ENCODE data around the gene CPNE5. TPM values are rescaled to one million over a fixed set of nuclear protein-coding genes. Genes with fewer than 3 reads are reported as not detected.
A peak's percentile ranks its signal among the peaks of the same experiment; 100 is the strongest.
"Not testable (repeated sequence)": the region's sequence is repeated elsewhere in the genome, so short reads cannot be mapped to it uniquely, and the experiment has no call there.

The CPNE5 gene
- total RNA-seq, 1 experiment from 2014 or later = not detected

GRCh38 chr6:36725581-36725980 is 113.7 kb downstream of the CPNE5 start:
- Mint-ChIP-seq H3K27me3 (ENCODE audit: insufficient read depth, unreplicated experiment) (no peaks in the 10 kb centered on the region), H3K4me3 (ENCODE audit: unreplicated experiment) (no peak overlapping the region), H3K36me3 (ENCODE audit: insufficient read depth, unreplicated experiment) (no peaks in the 10 kb centered on the region), H3K4me1 (ENCODE audit: low read depth, unreplicated experiment) (peaks cover 7% of the 10 kb centered on the region), H3K27ac (ENCODE audit: unreplicated experiment) (no peak overlapping the region), H3K9me3 (ENCODE audit: unreplicated experiment) (no peaks in the 10 kb centered on the region)
- Histone ChIP-seq H3K27me3 (replicated peaks; ENCODE audit: control insufficient read depth, insufficient read depth, low read length) (no peaks in the 10 kb centered on the region), H3K4me1 (no peaks in the 10 kb centered on the region), H3K4me3 (ENCODE audit: low read depth, low read length) (no peak overlapping the region), H3K9me3 (no peaks in the 10 kb centered on the region), H3K36me3 (ENCODE audit: control insufficient read depth, insufficient read depth, low read length) (no peaks in the 10 kb centered on the region)
- intact Hi-C loops (cut with micrococcal nuclease; ENCODE audit: unreplicated experiment) = loop anchor here (2.0 kb wide), 1 partner anchor 111 kb away; no protein-coding TSS in a partner anchor
- no TSS peak for BruUV-seq (replicated peaks)
- no peak for TF ChIP-seq CTCF (IDR thresholded peaks at IDR 0.05; ENCODE audit: insufficient read depth in 1 of 2, low read depth in 1 of 2, low read length in 1 of 2, severe bottlenecking in 1 of 2, unreplicated experiment in 1 of 2)
- DNase-seq = no peak
- POLR2A ChIA-PET = no interaction called here
- CTCF ChIA-PET = interaction anchor here (1.1 to 1.7 kb wide), 3 partner anchors 34 to 111 kb away, joined by 3 to 13 read pairs (median 3); no protein-coding TSS in a partner anchor

GRCh38 chr6:36724514-36725390 is 114.5 kb downstream of the CPNE5 start:
- Mint-ChIP-seq H3K27me3 (ENCODE audit: insufficient read depth, unreplicated experiment) (no peaks in the 10 kb centered on the region), H3K36me3 (ENCODE audit: insufficient read depth, unreplicated experiment) (no peaks in the 10 kb centered on the region), H3K4me3 (ENCODE audit: unreplicated experiment) (no peak overlapping the region), H3K27ac (ENCODE audit: unreplicated experiment) (no peak overlapping the region), H3K9me3 (ENCODE audit: unreplicated experiment) (no peaks in the 10 kb centered on the region), H3K4me1 (ENCODE audit: low read depth, unreplicated experiment) (peaks cover 7% of the 10 kb centered on the region)
- no peaks in the 10 kb centered on the region for H3K4me1 ChIP-seq
- ChIA-PET CTCF (interaction anchor here (0.7 to 1.7 kb wide), 6 partner anchors 19 to 202 kb away, joined by 3 to 13 read pairs (median 4); partner anchors contain the start of gene CDKN1A), POLR2A (interaction anchor here (0.5 to 0.9 kb wide), 2 partner anchors 150 to 1034 kb away, joined by 3 to 4 read pairs; partner anchors contain the start of gene PPIL1)
- H3K36me3 ChIP-seq (ENCODE audit: control insufficient read depth, insufficient read depth, low read length) = no peaks in the 10 kb centered on the region
- no peaks in the 10 kb centered on the region for H3K9me3 ChIP-seq
- intact Hi-C loops (cut with micrococcal nuclease; ENCODE audit: unreplicated experiment) = loop anchor here (1.0 to 2.0 kb wide), 3 partner anchors 44 to 110 kb away; no protein-coding TSS in a partner anchor
- TF ChIP-seq CTCF (IDR thresholded peaks at IDR 0.05; ENCODE audit: insufficient read depth in 1 of 2, low read depth in 1 of 2, low read length in 1 of 2, severe bottlenecking in 1 of 2, unreplicated experiment in 1 of 2) = peak; percentile 42 to 76
- no peaks in the 10 kb centered on the region for H3K27me3 ChIP-seq (replicated peaks; ENCODE audit: control insufficient read depth, insufficient read depth, low read length)
- DNase-seq = peak; percentile 74 to 80
- H3K4me3 ChIP-seq (ENCODE audit: low read depth, low read length) = no peak overlapping the region
- no TSS peak for BruUV-seq (replicated peaks)

- not testable (repeated sequence) for BruUV-seq (replicated peaks); H3K27me3 ChIP-seq (replicated peaks; ENCODE audit: control insufficient read depth, insufficient read depth, low read length); DNase-seq; H3K36me3 Mint-ChIP-seq (ENCODE audit: insufficient read depth, unreplicated experiment); H3K9me3 Mint-ChIP-seq (ENCODE audit: unreplicated experiment); H3K4me1 Mint-ChIP-seq (ENCODE audit: low read depth, unreplicated experiment); H3K9me3 ChIP-seq; H3K4me3 Mint-ChIP-seq (ENCODE audit: unreplicated experiment); H3K4me3 ChIP-seq (ENCODE audit: low read depth, low read length); H3K27me3 Mint-ChIP-seq (ENCODE audit: insufficient read depth, unreplicated experiment); H3K27ac Mint-ChIP-seq (ENCODE audit: unreplicated experiment); H3K36me3 ChIP-seq (ENCODE audit: control insufficient read depth, insufficient read depth, low read length); H3K4me1 ChIP-seq
- CTCF ChIA-PET = interaction anchor here (1.2 to 1.7 kb wide), 4 partner anchors 18 to 109 kb away, joined by 3 to 13 read pairs (median 4); partner anchors contain the start of gene CDKN1A
- intact Hi-C loops (cut with micrococcal nuclease; ENCODE audit: unreplicated experiment) = loop anchor here (1.0 to 2.0 kb wide), 3 partner anchors 44 to 109 kb away; no protein-coding TSS in a partner anchor
- POLR2A ChIA-PET = interaction anchor here (0.9 kb wide), 1 partner anchor 151 kb away, joined by 3 read pairs; the partner anchor contains the start of gene PPIL1
These were observed 115.3 kb downstream of the CPNE5 start for GRCh38 chr6:36723992-36724391.
